Smooth muscle cell (in vitro differentiated cells): Measurements from ENCODE around the gene TMA7. TPM values are rescaled to one million over a fixed set of nuclear protein-coding genes. Genes with fewer than 3 reads are reported as not detected.

ENCODE experiments used
- DNase-seq: peaks from one replicate; lab custom pipeline; 2025; ENCODE audit not compliant: unreplicated experiment; lab: John Stamatoyannopoulos, UW
- H2AFZ ChIP-seq: fragments of 200-600 bp; sonication (generic); 2 replicates; pipeline ENCODE4 v1.6.0; 2016; ENCODE audit warnings: antibody characterized with exemption, low read depth, mild to moderate bottlenecking
- H3F3A ChIP-seq: fragments of 200-600 bp; sonication (generic); 2 replicates; pipeline ENCODE4 v1.6.0; 2017; ENCODE audit warnings: antibody characterized with exemption, low read depth
- H3K27ac ChIP-seq: fragments of 200-600 bp; sonication (generic); 2 replicates; pipeline ENCODE4 v1.5.1; 2016; ENCODE audit warnings: low read depth, mild to moderate bottlenecking
- H3K27me3 ChIP-seq: fragments of 200-600 bp; sonication (generic); 2 replicates; pipeline ENCODE4 v1.6.1; 2016; ENCODE audit warnings: low read depth, mild to moderate bottlenecking
- H3K36me3 ChIP-seq: fragments of 200-600 bp; sonication (generic); 2 replicates; pipeline ENCODE4 v1.5.1; 2016; ENCODE audit warnings: low read depth
- H3K4me1 ChIP-seq: fragments of 200-600 bp; sonication (generic); 2 replicates; pipeline ENCODE4 v1.5.1; 2016; ENCODE audit warnings: low read depth
- H3K4me2 ChIP-seq: fragments of 200-600 bp; sonication (generic); 2 replicates; pipeline ENCODE4 v1.6.0; 2016; ENCODE audit warnings: mild to moderate bottlenecking
- H3K4me3 ChIP-seq: fragments of 200-600 bp; sonication (generic); 2 replicates; pipeline ENCODE4 v1.5.1; 2016; ENCODE audit warnings: mild to moderate bottlenecking
- H3K79me2 ChIP-seq: fragments of 200-600 bp; sonication (generic); 2 replicates; pipeline ENCODE4 v1.6.0; 2016; ENCODE audit warnings: low read depth, mild to moderate bottlenecking
- H3K9ac ChIP-seq: fragments of 200-600 bp; sonication (generic); 2 replicates; pipeline ENCODE4 v1.6.0; 2016; ENCODE audit warnings: low read depth
- H3K9me3 ChIP-seq: fragments of 200-600 bp; sonication (generic); replicated peaks from 2 replicates; pipeline ENCODE4 v1.5.1; 2016; ENCODE audit warnings: low read depth
- H4K20me1 ChIP-seq: fragments of 200-600 bp; sonication (generic); 2 replicates; pipeline ENCODE4 v1.6.0; 2016; ENCODE audit warnings: low read depth
- CTCF ChIP-seq: fragments of 200-600 bp; sonication (generic); IDR thresholded peaks from 2 replicates; pipeline ENCODE4 v1.5.1; 2017; ENCODE audit warnings: borderline replicate concordance, mild to moderate bottlenecking, antibody characterized with exemption; ENCODE audit not compliant: insufficient read depth, poor library complexity, severe bottlenecking
- WGBS: methylation state at CpG from one replicate; pipeline ENCODE4 v1.1.7; 2016; ENCODE audit warnings: low lambda C conversion rate; 5-methylcytosine and 5-hydroxymethylcytosine counted together
- polyA plus RNA-seq: library from polyadenylated mRNA; unstranded; fragments of >200 nt; fragmentation: Nextera tagmentation; extraction: Ambion mirVana; gene quantifications from 2 replicates; pipeline ENCODE4 v1.2.1, GENCODE V29; 2016
- total RNA-seq: library from RNA; depleted of rRNA; stranded (reverse); fragments of >200 nt; gene quantifications from 2 replicates; pipeline ENCODE4 v1.2.3, GENCODE V29; 2014

Gene TMA7
- total and polyA plus RNA-seq, 2 experiments from 2014 or later: 343 to 491 TPM

DNA sequence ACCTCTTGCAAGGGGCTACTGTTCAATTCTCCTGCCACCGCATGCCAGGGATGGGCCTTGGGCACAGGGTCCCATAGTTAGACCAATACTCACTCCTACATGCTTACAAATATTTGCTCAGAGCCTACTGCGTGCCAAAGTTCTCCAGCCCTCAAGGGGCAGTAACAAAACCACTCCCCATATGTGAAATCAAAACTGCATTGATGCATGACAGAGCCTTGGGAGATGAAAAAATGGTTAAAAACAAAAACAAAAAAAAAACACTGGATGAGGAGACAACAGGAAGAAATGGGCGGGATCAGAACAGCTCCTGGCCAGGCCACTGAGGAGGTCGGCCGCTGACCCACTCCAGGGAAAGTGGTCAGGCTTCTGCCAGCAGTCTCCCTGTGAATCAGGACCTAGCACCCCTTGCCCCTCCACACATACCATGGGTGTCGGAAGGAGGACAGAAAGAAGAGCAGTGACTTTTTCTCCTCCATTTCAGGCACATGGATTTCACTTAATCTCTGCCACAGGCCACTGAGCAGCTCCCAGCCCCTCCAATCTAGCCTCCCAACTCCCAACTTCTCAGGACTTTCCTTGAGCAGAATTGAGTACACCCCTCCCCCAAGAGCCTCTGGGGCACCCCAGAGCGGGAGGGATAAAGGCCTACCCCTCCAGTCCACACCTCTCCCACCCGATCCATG, 13.0 kb upstream of the TMA7 start:
- no peaks in the 10 kb centered on the region for H3K9me3 ChIP-seq
- H3K4me1 ChIP-seq: peaks cover 12% of the 10 kb centered on the region
- no peak overlapping the region for H2AFZ ChIP-seq
- H3K27me3 ChIP-seq: no peaks in the 10 kb centered on the region
- H3K79me2 ChIP-seq: peaks cover 27% of the 10 kb centered on the region
- no peaks in the 10 kb centered on the region for H3K36me3 ChIP-seq
- H3K9ac ChIP-seq: no peak overlapping the region
- H3F3A ChIP-seq: peaks cover 4% of the 10 kb centered on the region
- peak overlapping the region; percentile 90 for H3K4me2 ChIP-seq
- no peak overlapping the region for H3K27ac ChIP-seq
- DNase-seq: no peak
- no peak for TF ChIP-seq CTCF
- 88% methylated on average over 8 of the region's 8 CpGs for WGBS
- H4K20me1 ChIP-seq: peaks cover 59% of the 10 kb centered on the region
- peak overlapping the region; percentile 87 for H3K4me3 ChIP-seq

DNA sequence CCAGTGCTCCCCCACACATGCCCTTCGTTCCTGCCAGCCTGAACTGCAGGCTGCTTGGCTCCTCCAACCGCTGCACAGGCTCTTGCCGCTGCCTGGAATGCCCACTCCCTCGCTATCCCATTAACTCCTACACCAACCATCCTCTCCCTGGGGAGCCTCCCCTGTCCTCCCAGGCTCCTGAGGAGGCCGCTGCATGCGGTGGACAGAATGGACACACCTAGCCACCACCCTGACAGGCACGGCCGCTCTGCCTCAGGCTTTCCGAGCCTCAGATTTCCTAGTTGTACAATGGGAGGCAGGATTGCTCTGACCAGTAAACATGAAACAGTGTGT, 12.5 kb upstream of the TMA7 start:
- Histone ChIP-seq H3K9me3 (no peaks in the 10 kb centered on the region), H3F3A (peaks cover 5% of the 10 kb centered on the region), H2AFZ (no peak overlapping the region), H3K9ac (no peak overlapping the region), H3K36me3 (no peaks in the 10 kb centered on the region), H3K4me2 (peak overlapping the region; percentile 90), H4K20me1 (peaks cover 54% of the 10 kb centered on the region), H3K27me3 (no peaks in the 10 kb centered on the region), H3K4me3 (peak overlapping the region; percentile 87), H3K27ac (no peak overlapping the region), H3K79me2 (peaks cover 27% of the 10 kb centered on the region), H3K4me1 (peaks cover 12% of the 10 kb centered on the region)
- DNase-seq: no peak
- WGBS: 89% methylated on average over 9 of the region's 9 CpGs
- TF ChIP-seq CTCF: no peak

DNA sequence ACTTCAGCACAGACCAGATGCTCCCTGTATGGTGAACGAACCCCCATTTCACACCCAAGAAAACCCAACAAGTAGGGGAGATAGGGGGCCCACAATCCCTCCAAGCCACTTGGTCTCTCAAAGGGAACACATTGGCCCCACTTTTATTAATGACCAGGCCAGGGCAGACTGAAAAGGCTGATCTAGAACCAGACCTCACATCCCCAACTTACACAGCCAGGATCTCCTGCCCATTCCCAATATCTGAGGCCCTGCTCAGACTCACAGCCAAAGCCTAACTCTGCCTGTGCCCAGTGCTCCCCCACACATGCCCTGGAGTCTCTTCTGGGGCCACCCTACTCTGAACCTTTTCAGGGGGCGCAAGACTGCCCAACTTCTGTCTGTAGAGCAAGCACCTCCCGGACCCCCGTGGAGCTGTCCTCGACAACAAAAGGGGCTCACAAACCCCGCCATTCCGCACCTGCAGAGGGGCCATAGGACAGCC, 11.9 kb upstream of the TMA7 start:
- no peaks in the 10 kb centered on the region for H3K9me3 ChIP-seq

More for the DNA sequence above, 11.9 kb upstream of the TMA7 start:
- Histone ChIP-seq H3F3A (peaks cover 5% of the 10 kb centered on the region), H3K4me2 (peak overlapping the region; percentile 90), H2AFZ (no peak overlapping the region), H3K9ac (no peak overlapping the region), H3K79me2 (peaks cover 27% of the 10 kb centered on the region), H3K27ac (no peak overlapping the region), H3K27me3 (no peaks in the 10 kb centered on the region), H3K4me1 (peaks cover 15% of the 10 kb centered on the region), H3K4me3 (peak overlapping the region; percentile 87), H4K20me1 (peaks cover 49% of the 10 kb centered on the region), H3K36me3 (no peaks in the 10 kb centered on the region)
- WGBS: 62% methylated on average over 7 of the region's 7 CpGs
- no peak for DNase-seq
- TF ChIP-seq CTCF: no peak
